ENCODE results near the gene OR5H1.
"Not testable (repeated sequence)": the region's sequence is repeated elsewhere in the genome, so short reads cannot be mapped to it uniquely, and the experiment has no call there.

The OR5H1 gene

DNA sequence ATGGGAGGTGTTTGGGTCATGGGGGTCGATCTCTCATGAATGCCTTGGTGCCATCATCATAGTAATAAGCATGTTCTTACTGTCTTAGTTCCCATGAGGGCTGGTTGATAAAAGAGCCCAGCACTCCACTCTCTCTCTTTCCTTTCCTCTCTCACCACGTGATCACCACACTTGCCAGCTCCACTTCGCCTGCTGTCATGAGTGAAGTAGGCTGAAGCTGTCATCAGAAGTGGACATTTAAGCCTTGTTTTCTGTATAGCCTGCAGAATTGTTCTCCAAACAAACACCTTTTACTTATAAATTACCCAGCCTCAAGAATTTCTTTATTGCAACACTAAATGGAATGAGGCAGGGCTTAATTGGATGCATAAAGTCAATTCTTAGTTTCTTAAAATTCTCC is 6.1 kb downstream of the OR5H1 start:
- Histone ChIP-seq H3K4me3 (no peak overlapping the region), H3K36me3 (ENCODE audit: insufficient read depth, low read length) (no peaks in the 10 kb centered on the region), H3K9me3 (ENCODE audit: low read depth, low read length) (no peaks in the 10 kb centered on the region), H3K9ac (ENCODE audit: insufficient read length) (no peak overlapping the region), H3K27ac (no peak overlapping the region)
- DNase-seq (ENCODE audit: low read depth, low spot score): no peak
- TF ChIP-seq EZH2 (IDR thresholded peaks at IDR 0.05) (no peak), POLR2AphosphoS5 (IDR thresholded peaks at IDR 0.05; ENCODE audit: borderline replicate concordance, low read depth, low read length) (no peak), FOXP2 (optimal IDR thresholded peaks at IDR 0.05; ENCODE audit: control extremely low read depth, extremely low read length, insufficient read depth) (no peak)

DNA sequence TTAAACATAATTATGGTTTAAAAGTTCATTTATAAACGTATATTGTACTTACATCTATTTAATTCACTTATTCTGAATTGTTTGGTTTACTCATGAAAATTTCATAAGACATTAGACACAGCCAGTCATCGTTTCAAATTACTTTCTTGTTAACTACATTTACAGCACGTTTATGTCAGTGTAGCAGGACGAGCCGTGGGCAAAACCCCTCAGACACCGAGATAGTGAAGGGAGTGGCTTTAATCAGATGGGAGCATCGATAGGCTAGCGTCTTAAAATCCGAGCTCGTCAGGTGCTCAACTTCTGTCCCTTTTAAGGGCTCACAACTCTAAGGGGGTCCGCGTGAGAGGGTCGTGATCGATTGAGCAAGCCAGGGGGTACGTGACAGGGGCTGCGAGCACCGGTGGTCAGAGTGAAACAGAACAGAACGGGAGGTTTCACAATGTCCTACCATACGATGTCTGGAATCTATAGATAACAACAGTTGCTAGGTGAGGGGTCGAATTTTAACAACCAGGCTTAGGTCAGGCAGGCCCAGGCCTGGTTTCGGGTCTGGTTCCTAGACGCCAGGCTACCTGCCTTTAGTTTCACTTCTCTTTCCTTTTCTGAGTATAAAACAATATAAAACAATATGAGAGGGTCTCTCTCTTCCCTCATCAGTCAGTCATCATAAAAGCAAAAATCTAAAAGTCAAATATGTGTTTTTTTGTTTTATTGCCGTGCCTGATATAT is 7.5 kb downstream of the OR5H1 start:
- DNase-seq (ENCODE audit: low read depth, low spot score); H3K27ac ChIP-seq; H3K4me3 ChIP-seq; H3K9me3 ChIP-seq (ENCODE audit: low read depth, low read length); H3K9ac ChIP-seq (ENCODE audit: insufficient read length); H3K36me3 ChIP-seq (ENCODE audit: insufficient read depth, low read length): not testable (repeated sequence)

DNA sequence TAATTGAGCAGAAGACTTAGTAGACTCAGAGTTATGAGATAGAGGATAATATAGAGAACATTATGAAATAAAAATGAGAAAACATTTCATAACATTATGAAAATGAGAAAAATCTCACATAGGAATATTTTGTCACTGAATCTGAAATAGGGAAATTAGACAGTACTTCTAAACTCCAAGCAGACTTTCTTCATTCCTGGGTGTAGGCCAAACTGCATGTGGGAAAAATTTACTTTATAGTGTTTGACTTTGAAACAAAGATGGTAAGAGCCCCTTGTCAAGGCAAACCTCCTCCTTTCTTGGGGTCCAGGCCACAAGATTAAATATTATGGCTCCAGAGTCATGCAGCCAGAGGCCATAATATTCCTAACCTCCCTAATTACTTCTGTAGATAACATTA is 10.0 kb downstream of the OR5H1 start:
- no peak for DNase-seq (ENCODE audit: low read depth, low spot score)
- TF ChIP-seq EZH2 (IDR thresholded peaks at IDR 0.05): no peak
- no peak overlapping the region for H3K4me3 ChIP-seq
- H3K9ac ChIP-seq (ENCODE audit: insufficient read length): no peak overlapping the region
- no peaks in the 10 kb centered on the region for H3K9me3 ChIP-seq (ENCODE audit: low read depth, low read length)
- no peaks in the 10 kb centered on the region for H3K36me3 ChIP-seq (ENCODE audit: insufficient read depth, low read length)
- H3K27ac ChIP-seq: no peak overlapping the region

DNA sequence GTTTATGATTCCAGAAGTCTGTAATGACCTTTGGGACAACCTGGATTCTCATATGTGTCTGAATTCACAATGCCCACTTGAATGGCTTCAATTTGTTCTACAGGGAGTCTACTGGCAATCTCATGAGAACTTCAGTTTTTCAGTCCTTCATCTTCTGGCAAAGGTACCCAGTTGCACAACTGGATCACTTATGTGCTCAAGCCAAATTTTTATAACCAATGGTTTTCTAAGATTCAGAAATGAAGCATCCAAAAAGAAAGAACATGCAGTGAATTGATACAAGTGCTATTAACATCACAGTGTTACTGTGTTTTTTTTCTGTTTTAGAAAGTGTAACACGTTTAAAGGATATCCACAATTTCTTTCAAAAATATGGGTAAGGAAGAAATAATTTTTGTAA is 16.7 kb downstream of the OR5H1 start, which contains the start of gene OR5H14:
Gene OR5H14, plus strand, starts transcription at position 301 of the 400 bp plus-strand sequence. CDS start 1,907 bp downstream, outside the sequence.
- Histone ChIP-seq H3K27ac (no peak within 1 kb of the TSS), H3K36me3 (ENCODE audit: insufficient read depth, low read length) (no peaks in the 10 kb centered on the region), H3K9ac (ENCODE audit: insufficient read length) (no peak within 1 kb of the TSS), H3K9me3 (ENCODE audit: low read depth, low read length) (no peaks in the 10 kb centered on the region), H3K4me3 (no peak within 1 kb of the TSS)
- no peak for DNase-seq (ENCODE audit: low read depth, low spot score)
- TF ChIP-seq POLR2AphosphoS5 (IDR thresholded peaks at IDR 0.05; ENCODE audit: borderline replicate concordance, low read depth, low read length) (no peak), FOXP2 (optimal IDR thresholded peaks at IDR 0.05; ENCODE audit: control extremely low read depth, extremely low read length, insufficient read depth) (no peak), EZH2 (IDR thresholded peaks at IDR 0.05) (no peak)

DNA sequence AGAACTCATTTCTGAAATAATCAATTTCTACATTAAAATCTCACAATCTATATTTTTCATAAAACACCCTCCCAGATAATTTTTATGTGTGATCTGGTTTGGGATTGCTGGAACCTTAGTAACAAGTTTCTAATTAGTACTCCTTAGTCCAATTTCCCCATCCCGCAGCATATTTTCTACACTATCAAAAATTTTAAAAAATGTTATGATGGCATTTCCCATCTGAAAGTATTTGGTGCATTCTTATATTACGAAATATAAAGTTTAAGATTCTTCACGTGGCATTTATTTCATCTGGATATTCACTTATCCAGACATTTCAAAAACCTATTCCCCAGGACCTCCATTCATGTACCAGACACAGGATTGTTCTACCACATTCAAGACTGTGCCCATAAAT is 18.2 kb downstream of the OR5H1 start:
- TF ChIP-seq POLR2AphosphoS5 (IDR thresholded peaks at IDR 0.05; ENCODE audit: borderline replicate concordance, low read depth, low read length) (no peak), EZH2 (IDR thresholded peaks at IDR 0.05) (no peak), FOXP2 (optimal IDR thresholded peaks at IDR 0.05; ENCODE audit: control extremely low read depth, extremely low read length, insufficient read depth) (no peak)
- Histone ChIP-seq H3K9me3 (ENCODE audit: low read depth, low read length) (no peaks in the 10 kb centered on the region), H3K9ac (ENCODE audit: insufficient read length) (no peak overlapping the region), H3K4me3 (no peak overlapping the region), H3K36me3 (ENCODE audit: insufficient read depth, low read length) (no peaks in the 10 kb centered on the region), H3K27ac (no peak overlapping the region)
- no peak for DNase-seq (ENCODE audit: low read depth, low spot score)

DNA sequence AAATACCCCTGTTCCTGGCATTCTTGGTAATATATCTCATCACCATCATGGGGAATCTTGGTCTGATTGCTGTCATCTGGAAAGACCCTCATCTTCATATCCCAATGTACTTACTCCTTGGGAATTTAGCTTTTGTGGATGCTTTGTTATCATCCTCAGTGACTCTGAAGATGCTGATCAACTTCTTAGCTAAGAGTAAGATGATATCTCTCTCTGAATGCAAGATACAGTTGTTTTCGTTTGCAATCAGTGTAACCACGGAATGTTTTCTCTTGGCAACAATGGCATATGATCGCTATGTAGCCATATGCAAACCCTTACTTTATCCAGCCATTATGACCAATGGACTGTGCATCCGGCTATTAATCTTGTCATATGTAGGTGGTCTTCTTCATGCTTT is 18.9 kb downstream of the OR5H1 start:
- not testable (repeated sequence) for H3K36me3 ChIP-seq (ENCODE audit: insufficient read depth, low read length); H3K9ac ChIP-seq (ENCODE audit: insufficient read length); H3K9me3 ChIP-seq (ENCODE audit: low read depth, low read length); DNase-seq (ENCODE audit: low read depth, low spot score); H3K4me3 ChIP-seq; H3K27ac ChIP-seq

DNA sequence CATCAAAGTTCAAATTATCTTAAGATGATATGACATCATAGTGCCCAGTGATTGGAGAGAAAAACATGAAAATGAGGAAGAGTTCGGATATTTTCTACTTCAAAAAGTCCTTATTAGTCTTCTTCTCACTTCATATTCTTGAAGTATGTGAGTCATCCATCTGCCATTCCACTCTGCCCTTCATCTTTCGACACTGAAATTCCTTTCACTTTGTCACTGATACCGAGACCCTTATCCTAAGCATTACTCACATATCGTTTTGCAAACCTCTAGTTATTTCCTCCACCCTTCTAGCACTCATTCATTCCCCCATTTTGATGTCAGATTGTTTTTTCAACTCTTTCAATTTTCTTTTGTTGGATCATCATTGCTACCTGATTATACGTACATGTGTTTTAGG is 20.7 kb downstream of the OR5H1 start:
- TF ChIP-seq FOXP2 (optimal IDR thresholded peaks at IDR 0.05; ENCODE audit: control extremely low read depth, extremely low read length, insufficient read depth): no peak
- no peak for TF ChIP-seq EZH2 (IDR thresholded peaks at IDR 0.05)
- no peak for TF ChIP-seq POLR2AphosphoS5 (IDR thresholded peaks at IDR 0.05; ENCODE audit: borderline replicate concordance, low read depth, low read length)
- H3K27ac ChIP-seq: no peak overlapping the region
- no peak overlapping the region for H3K4me3 ChIP-seq
- H3K36me3 ChIP-seq (ENCODE audit: insufficient read depth, low read length): no peaks in the 10 kb centered on the region
- no peak for DNase-seq (ENCODE audit: low read depth, low spot score)
- no peaks in the 10 kb centered on the region for H3K9me3 ChIP-seq (ENCODE audit: low read depth, low read length)
- H3K9ac ChIP-seq (ENCODE audit: insufficient read length): no peak overlapping the region

DNA sequence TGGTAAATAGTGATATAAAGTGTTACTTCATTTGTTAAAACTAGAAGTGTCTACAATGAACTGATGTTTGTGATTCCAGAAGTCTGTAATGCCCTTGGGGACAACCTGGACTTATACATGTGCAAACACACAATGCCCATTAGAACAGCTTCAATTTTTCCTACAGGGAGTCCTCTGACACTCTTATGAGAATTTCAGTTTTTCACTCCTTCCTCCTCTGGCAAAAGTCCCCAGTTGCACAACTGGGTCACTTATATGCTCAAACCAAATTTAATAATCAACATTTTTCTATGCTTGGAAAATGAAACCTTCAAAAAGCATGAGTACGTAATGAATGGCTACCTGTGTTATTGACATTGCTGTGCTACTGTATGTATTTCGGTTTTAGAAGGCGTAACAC is 35.9 kb downstream of the OR5H1 start, which contains the start of gene OR5H15:
Gene OR5H15, plus strand, starts transcription at position 301 of the 400 bp plus-strand sequence. CDS start 2,004 bp downstream, outside the sequence.
- no peak for TF ChIP-seq EZH2 (IDR thresholded peaks at IDR 0.05)
- no peak within 1 kb of the TSS for H3K27ac ChIP-seq
- H3K9ac ChIP-seq (ENCODE audit: insufficient read length): no peak within 1 kb of the TSS
- no peaks in the 10 kb centered on the region for H3K36me3 ChIP-seq (ENCODE audit: insufficient read depth, low read length)
- H3K4me3 ChIP-seq: no peak within 1 kb of the TSS
- no peak for DNase-seq (ENCODE audit: low read depth, low spot score)
- no peaks in the 10 kb centered on the region for H3K9me3 ChIP-seq (ENCODE audit: low read depth, low read length)

DNA sequence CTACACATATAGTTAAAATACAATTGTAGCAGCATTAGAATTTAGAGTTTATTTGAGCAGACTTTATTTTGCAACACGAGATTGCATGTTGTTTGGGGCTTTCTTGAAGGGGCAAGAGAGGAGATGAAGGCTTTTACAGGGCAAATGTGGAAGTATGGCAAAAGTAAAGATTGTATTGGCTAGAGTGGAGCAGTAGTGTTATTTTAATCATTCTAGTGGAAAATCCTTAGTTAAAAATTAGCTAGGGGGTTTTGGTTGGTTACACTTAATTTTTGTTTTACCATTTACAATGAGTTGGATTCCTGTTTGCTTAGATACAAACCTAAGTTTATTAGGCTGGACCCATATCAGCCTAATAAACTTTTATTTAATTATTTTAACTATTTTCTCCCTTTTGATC is 40.5 kb downstream of the OR5H1 start:
- H3K9me3 ChIP-seq (ENCODE audit: low read depth, low read length): no peaks in the 10 kb centered on the region
- H3K9ac ChIP-seq (ENCODE audit: insufficient read length): no peak overlapping the region
- DNase-seq (ENCODE audit: low read depth, low spot score): no peak
- no peaks in the 10 kb centered on the region for H3K36me3 ChIP-seq (ENCODE audit: insufficient read depth, low read length)
- TF ChIP-seq POLR2AphosphoS5 (IDR thresholded peaks at IDR 0.05; ENCODE audit: borderline replicate concordance, low read depth, low read length) (no peak), FOXP2 (optimal IDR thresholded peaks at IDR 0.05; ENCODE audit: control extremely low read depth, extremely low read length, insufficient read depth) (no peak), EZH2 (IDR thresholded peaks at IDR 0.05) (no peak)
- no peak overlapping the region for H3K27ac ChIP-seq
- no peak overlapping the region for H3K4me3 ChIP-seq

Measured in SK-N-MC (cell line).